GM12878 (cell line): ENCODE results near the gene PPBP.

Source experiments
- CTCF ChIP-seq, 3 experiments: IDR thresholded peaks in 2 of 3; conservative IDR thresholded peaks in 1 of 3; 2 replicates each; pipeline ENCODE4 v1.5.1; 2011; ENCODE audit warnings: low read depth in 3 of 3, low read length in 3 of 3, mild to moderate bottlenecking in 3 of 3, control low read depth in 2 of 3, moderate library complexity in 2 of 3, inconsistent platforms in 1 of 3, mixed read lengths in 1 of 3; ENCODE audit not compliant: control insufficient read depth in 2 of 3, insufficient read depth in 1 of 3; ENCODE audit errors: extremely low read depth in 1 of 3
- EP300 ChIP-seq, 2 experiments: fragments of 150-350 bp in 1 of 2; IDR thresholded peaks; 2 replicates each; pipeline ENCODE4 v1.6.1; 2011 to 2012; ENCODE audit warnings: low read depth in 2 of 2, low read length in 2 of 2, borderline replicate concordance in 1 of 2, improper control_type of control experiment in 1 of 2, inconsistent platforms in 1 of 2; ENCODE audit not compliant: control insufficient read depth in 1 of 2
- ESRRA ChIP-seq: IDR thresholded peaks from 2 replicates; pipeline ENCODE4 v1.6.1; 2012; ENCODE audit warnings: mild to moderate bottlenecking, low read length, improper control_type of control experiment
- EZH2 ChIP-seq: IDR thresholded peaks from 2 replicates; pipeline ENCODE4 v1.6.1; 2012; ENCODE audit warnings: low read depth, mild to moderate bottlenecking, control low read depth, inconsistent platforms, low read length, borderline replicate concordance; ENCODE audit not compliant: control insufficient read depth
- HCFC1 ChIP-seq: fragments of 150-350 bp; IDR thresholded peaks from 2 replicates; pipeline ENCODE4 v1.6.1; 2014; ENCODE audit warnings: low read length
- JUNB ChIP-seq: IDR thresholded peaks from 2 replicates; pipeline ENCODE4 v1.6.1; 2016; ENCODE audit warnings: antibody characterized with exemption, mild to moderate bottlenecking
- MYC ChIP-seq: IDR thresholded peaks from 2 replicates; pipeline ENCODE4 v1.6.1; 2011; ENCODE audit warnings: mild to moderate bottlenecking, low read length, moderate library complexity, inconsistent platforms; ENCODE audit not compliant: insufficient read depth, insufficient replicate concordance, insufficient read length, severe bottlenecking
- PML ChIP-seq: IDR thresholded peaks from 2 replicates; pipeline ENCODE4 v1.6.1; 2012; ENCODE audit warnings: low read length, inconsistent platforms
- POLR2A ChIP-seq: IDR thresholded peaks from 2 replicates; pipeline ENCODE4 v1.6.1; 2011; ENCODE audit warnings: low read depth, mild to moderate bottlenecking, low read length
- POLR2AphosphoS2 ChIP-seq: IDR thresholded peaks from 2 replicates; pipeline ENCODE4 v1.6.1; 2011; ENCODE audit warnings: low read depth, mild to moderate bottlenecking, low read length, improper control_type of control experiment, moderate library complexity
- POLR2AphosphoS5 ChIP-seq: IDR thresholded peaks from 2 replicates; pipeline ENCODE4 v1.6.1; 2011; ENCODE audit warnings: mild to moderate bottlenecking, low read length, inconsistent platforms
- SMC3 ChIP-seq: IDR thresholded peaks from 2 replicates; pipeline ENCODE4 v1.6.1; 2011; ENCODE audit warnings: low read length, improper control_type of control experiment, borderline replicate concordance
- ZBTB40 ChIP-seq: fragments of 450-650 bp; IDR thresholded peaks from 2 replicates; pipeline ENCODE4 v1.6.1; 2016; ENCODE audit warnings: mild to moderate bottlenecking, moderate library complexity, borderline replicate concordance
- ZZZ3 ChIP-seq: IDR thresholded peaks from 2 replicates; pipeline ENCODE4 v1.6.1; 2011; ENCODE audit warnings: low read depth; ENCODE audit not compliant: control insufficient read depth, insufficient read length

- TF ChIP-seq PML (no peak), ZBTB40 (no peak), ESRRA (no peak), CTCF (IDR thresholded peaks at IDR 0.05 in 2 of 3, conservative IDR thresholded peaks at IDR 0.05 in 1 of 3; ENCODE audit: control insufficient read depth in 2 of 3, extremely low read depth in 1 of 3, insufficient read depth in 1 of 3, low read depth in 3 of 3, low read length in 3 of 3) (no peak), HCFC1 (no peak), POLR2AphosphoS5 (no peak), POLR2A (no peak), EZH2 (no peak), SMC3 (no peak), ZZZ3 (no peak), EP300 (IDR thresholded peaks at IDR 0.05; ENCODE audit: borderline replicate concordance in 1 of 2, control insufficient read depth in 1 of 2, low read depth in 2 of 2, low read length in 2 of 2) (no peak), MYC (no peak), POLR2AphosphoS2 (no peak), JUNB (no peak)
Measured at GRCh38 chr4:73992050-73992449, 4.1 kb upstream of the PPBP start.
